B cell (primary cell): ENCODE data around the gene ASTN2. TPM values are rescaled to one million over a fixed set of nuclear protein-coding genes. Genes with fewer than 3 reads are reported as not detected.

ENCODE experiments used
- ATAC-seq: fragments of 200-7000 bp; cut with Tn5 transposase; one replicate; pipeline ENCODE4 v1.10.0; 2021; ENCODE audit warnings: low read depth, mild to moderate bottlenecking, moderate number of reproducible peaks, moderate library complexity
- CTCF ChIA-PET: fragments of 350-600 bp; sonication (Branson Sonifier 250); formaldehyde crosslinking; loops from one replicate; lab custom pipeline; 2021; ENCODE audit warnings: antibody characterized with exemption, inconsistent platforms; lab: Charles Lee
- POLR2A ChIA-PET: fragments of 350-600 bp; sonication (Branson Sonifier 250); formaldehyde crosslinking; loops from one replicate; lab custom pipeline; 2021; ENCODE audit warnings: antibody characterized with exemption; lab: Charles Lee
- DNase-seq: peaks from one replicate; pipeline ENCODE4 v3.0.0; 2013
- H2AFZ ChIP-seq: 2 replicates; pipeline ENCODE4 v1.6.1; 2012; ENCODE audit warnings: mild to moderate bottlenecking, low read depth, low read length; ENCODE audit not compliant: insufficient read depth, poor library complexity, severe bottlenecking
- H3K27ac ChIP-seq, 2 donors: 1 replicate in 1 of 2; 2 replicates in 1 of 2; pipeline ENCODE4 v1.5.1; 2012 to 2013; ENCODE audit warnings: low read length in 2 of 2, mild to moderate bottlenecking in 2 of 2, moderate library complexity in 1 of 2
- H3K27me3 ChIP-seq, 4 experiments: fragments of 200-600 bp in 1 of 4; sonication (generic) in 1 of 4; replicated peaks in 1 of 4; 1 replicate in 2 of 4; 2 replicates in 2 of 4; pipeline versions ENCODE4 v1.6.1 to v1.7.0; 2013 to 2016; ENCODE audit warnings: low read length in 3 of 4, mild to moderate bottlenecking in 2 of 4, mixed read lengths in 1 of 4, moderate library complexity in 1 of 4; ENCODE audit not compliant: insufficient read depth in 4 of 4, control insufficient read depth in 3 of 4; ENCODE audit errors: control extremely low read depth in 1 of 4
- H3K36me3 ChIP-seq, 2 experiments: replicated peaks in 1 of 2; 1 replicate in 1 of 2; 2 replicates in 1 of 2; pipeline versions ENCODE4 v1.6.1 to v1.7.1; 2013; ENCODE audit warnings: low read length in 1 of 2; ENCODE audit not compliant: insufficient read depth in 2 of 2, control insufficient read depth in 1 of 2; ENCODE audit errors: control extremely low read depth in 1 of 2, extremely low read depth in 1 of 2
- H3K4me1 ChIP-seq, 2 donors: fragments of 200-600 bp in 1 of 2; sonication (generic) in 1 of 2; 1 replicate in 1 of 2; 2 replicates in 1 of 2; pipeline versions ENCODE4 v1.5.1 to v1.6.1; 2013 to 2017; ENCODE audit warnings: low read length in 2 of 2; ENCODE audit not compliant: control insufficient read depth in 2 of 2, insufficient read depth in 2 of 2
- H3K4me2 ChIP-seq: replicated peaks from 2 replicates; pipeline ENCODE3; 2012; ENCODE audit warnings: mild to moderate bottlenecking, low read depth, low read length; ENCODE audit not compliant: poor library complexity, severe bottlenecking
- H3K4me3 ChIP-seq, 5 experiments: fragments of 200-600 bp in 1 of 5; sonication (generic) in 1 of 5; 1 replicate in 3 of 5; 2 replicates in 2 of 5; pipeline versions ENCODE4 v1.5.1 to v1.7.0; 2011 to 2016; ENCODE audit warnings: low read length in 4 of 5, mild to moderate bottlenecking in 4 of 5, low read depth in 2 of 5, control low read depth in 1 of 5, moderate library complexity in 1 of 5; ENCODE audit not compliant: insufficient read depth in 1 of 5; ENCODE audit errors: control extremely low read depth in 1 of 5, extremely low read depth in 1 of 5
- H3K79me2 ChIP-seq: fragments of 200-600 bp; sonication (generic); one replicate; pipeline ENCODE4 v1.6.0; 2016; ENCODE audit warnings: low read length; ENCODE audit not compliant: control insufficient read depth, insufficient read depth
- H3K9ac ChIP-seq: fragments of 200-600 bp; sonication (generic); 2 replicates; pipeline ENCODE4 v1.6.1; 2017; ENCODE audit warnings: mild to moderate bottlenecking, low read length, moderate library complexity
- H3K9me3 ChIP-seq, 3 donors: one replicate each; pipeline versions ENCODE4 v1.6.1 to v1.7.1; 2013; ENCODE audit warnings: low read length in 2 of 3; ENCODE audit not compliant: control insufficient read depth in 2 of 3, insufficient read depth in 1 of 3; ENCODE audit errors: control extremely low read depth in 1 of 3
- H4K20me1 ChIP-seq: 2 replicates; pipeline ENCODE4 v1.6.0; 2012; ENCODE audit warnings: mild to moderate bottlenecking, low read length; ENCODE audit not compliant: insufficient read depth, control insufficient read depth, poor library complexity, severe bottlenecking
- H3K27ac Mint-ChIP-seq: one replicate; pipeline ENCODE4 v1.8.0; 2021; ENCODE audit warnings: mixed read lengths
- H3K27me3 Mint-ChIP-seq: one replicate; pipeline ENCODE4 v1.8.0; 2021; ENCODE audit warnings: mixed read lengths
- H3K4me1 Mint-ChIP-seq: one replicate; pipeline ENCODE4 v1.8.0; 2021; ENCODE audit warnings: mixed read lengths
- H3K4me3 Mint-ChIP-seq: one replicate; pipeline ENCODE4 v1.8.0; 2021; ENCODE audit warnings: mixed read lengths
- H3K9me3 Mint-ChIP-seq: one replicate; pipeline ENCODE4 v1.8.0; 2022; ENCODE audit warnings: mixed read lengths; ENCODE audit not compliant: insufficient read depth
- EZH2 ChIP-seq: IDR thresholded peaks from 2 replicates; pipeline ENCODE4 v1.6.1; 2012; ENCODE audit warnings: borderline replicate concordance, low read depth, mild to moderate bottlenecking, moderate library complexity, low read length; ENCODE audit not compliant: insufficient read depth, poor library complexity, severe bottlenecking
- WGBS: methylation state at CpG from one replicate; pipeline ENCODE4 v1.1.5; 2013; ENCODE audit warnings: missing lambda C conversion rate; ENCODE audit not compliant: insufficient coverage; 5-methylcytosine and 5-hydroxymethylcytosine counted together
- intact Hi-C: fragments of 100-400 bp; cut with micrococcal nuclease; formaldehyde crosslinking; loops from one replicate; pipeline ENCODE4 v1.10.0; 2022
- polyA plus RNA-seq: library from polyadenylated mRNA; depleted of rRNA; stranded (reverse); fragments of >200 nt; gene quantifications from 2 replicates; pipeline ENCODE4 v1.2.3, GENCODE V29; 2012
- total RNA-seq, 2 donors: library from RNA; stranded (reverse); fragments of 120-200 nt in 1 of 2; gene quantifications; 1 replicate in 1 of 2; 2 replicates in 1 of 2; pipeline versions ENCODE4 v1.2.3 to v1.2.4, GENCODE V29; 2013 to 2022
- TF ChIP-seq, protein P1 (sequence below): fragments of 200-600 bp; IDR thresholded peaks from one replicate; pipeline ENCODE4 v1.8.0; 2022; ENCODE audit warnings: antibody characterized with exemption, mild to moderate bottlenecking

Gene ASTN2
- total and polyA plus RNA-seq, 2 donors (not counting 1 experiment from before 2014, with no cell fraction given): 1.2 to 3.6 TPM

DNA sequence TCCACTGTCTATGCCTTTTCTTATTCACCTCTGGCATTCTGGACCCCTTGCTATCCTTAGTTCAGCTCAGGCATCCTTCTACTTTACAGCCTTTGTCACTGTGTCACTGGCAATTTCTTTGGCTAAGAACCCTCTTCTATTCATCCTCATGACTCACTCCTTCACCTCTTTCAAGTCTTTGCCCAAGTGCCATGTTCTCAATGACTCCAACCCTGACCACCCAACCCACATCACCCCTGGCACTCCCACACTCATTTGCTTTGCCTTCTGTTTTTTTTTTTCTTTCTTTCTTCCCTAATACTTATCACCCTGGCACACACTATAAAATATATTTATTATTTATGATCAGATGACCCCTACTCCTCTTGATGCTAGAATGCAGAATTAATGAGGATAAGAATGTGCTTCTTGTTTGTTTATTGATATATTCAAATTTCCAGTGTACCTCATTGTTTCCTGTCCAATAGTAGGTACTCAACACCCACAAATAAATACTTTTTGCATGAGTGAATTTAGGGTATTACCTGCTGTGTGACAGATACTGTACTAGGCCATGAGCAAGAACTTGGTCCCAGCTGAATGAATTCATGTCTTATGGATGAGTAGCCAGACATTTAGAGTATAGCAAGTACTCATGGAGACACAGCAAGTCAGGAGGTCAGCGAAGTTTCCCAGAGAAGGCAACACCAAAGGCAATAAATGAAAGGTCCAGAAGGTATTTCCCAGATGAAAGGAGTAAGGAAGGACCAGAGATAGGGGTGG is 1025.1 kb downstream of the ASTN2 start:
- no peak for ATAC-seq
- H2AFZ ChIP-seq: no peak overlapping the region
- Mint-ChIP-seq H3K27me3 (no peaks in the 10 kb centered on the region), H3K9me3 (no peaks in the 10 kb centered on the region), H3K4me1 (no peaks in the 10 kb centered on the region), H3K4me3 (no peak overlapping the region), H3K27ac (no peak overlapping the region)
- TF ChIP-seq, protein P1, sequence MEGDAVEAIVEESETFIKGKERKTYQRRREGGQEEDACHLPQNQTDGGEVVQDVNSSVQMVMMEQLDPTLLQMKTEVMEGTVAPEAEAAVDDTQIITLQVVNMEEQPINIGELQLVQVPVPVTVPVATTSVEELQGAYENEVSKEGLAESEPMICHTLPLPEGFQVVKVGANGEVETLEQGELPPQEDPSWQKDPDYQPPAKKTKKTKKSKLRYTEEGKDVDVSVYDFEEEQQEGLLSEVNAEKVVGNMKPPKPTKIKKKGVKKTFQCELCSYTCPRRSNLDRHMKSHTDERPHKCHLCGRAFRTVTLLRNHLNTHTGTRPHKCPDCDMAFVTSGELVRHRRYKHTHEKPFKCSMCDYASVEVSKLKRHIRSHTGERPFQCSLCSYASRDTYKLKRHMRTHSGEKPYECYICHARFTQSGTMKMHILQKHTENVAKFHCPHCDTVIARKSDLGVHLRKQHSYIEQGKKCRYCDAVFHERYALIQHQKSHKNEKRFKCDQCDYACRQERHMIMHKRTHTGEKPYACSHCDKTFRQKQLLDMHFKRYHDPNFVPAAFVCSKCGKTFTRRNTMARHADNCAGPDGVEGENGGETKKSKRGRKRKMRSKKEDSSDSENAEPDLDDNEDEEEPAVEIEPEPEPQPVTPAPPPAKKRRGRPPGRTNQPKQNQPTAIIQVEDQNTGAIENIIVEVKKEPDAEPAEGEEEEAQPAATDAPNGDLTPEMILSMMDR: no peak
- no peak for TF ChIP-seq EZH2
- no peaks in the 10 kb centered on the region for H3K9me3 ChIP-seq
- no peaks in the 10 kb centered on the region for H3K79me2 ChIP-seq
- no peak overlapping the region for H3K4me3 ChIP-seq
- POLR2A ChIA-PET: no interaction called here
- no peaks in the 10 kb centered on the region for H3K27me3 ChIP-seq
- H3K4me1 ChIP-seq: no peaks in the 10 kb centered on the region
- CTCF ChIA-PET: no interaction called here
- H3K4me2 ChIP-seq: no peak overlapping the region
- no peak for DNase-seq
- no peaks in the 10 kb centered on the region for H4K20me1 ChIP-seq
- no peak overlapping the region for H3K9ac ChIP-seq
- intact Hi-C loops: no loop called here
- H3K36me3 ChIP-seq: no peaks in the 10 kb centered on the region
- WGBS: 88% methylated on average over 1 of the region's 1 CpG
- H3K27ac ChIP-seq: no peak overlapping the region

DNA sequence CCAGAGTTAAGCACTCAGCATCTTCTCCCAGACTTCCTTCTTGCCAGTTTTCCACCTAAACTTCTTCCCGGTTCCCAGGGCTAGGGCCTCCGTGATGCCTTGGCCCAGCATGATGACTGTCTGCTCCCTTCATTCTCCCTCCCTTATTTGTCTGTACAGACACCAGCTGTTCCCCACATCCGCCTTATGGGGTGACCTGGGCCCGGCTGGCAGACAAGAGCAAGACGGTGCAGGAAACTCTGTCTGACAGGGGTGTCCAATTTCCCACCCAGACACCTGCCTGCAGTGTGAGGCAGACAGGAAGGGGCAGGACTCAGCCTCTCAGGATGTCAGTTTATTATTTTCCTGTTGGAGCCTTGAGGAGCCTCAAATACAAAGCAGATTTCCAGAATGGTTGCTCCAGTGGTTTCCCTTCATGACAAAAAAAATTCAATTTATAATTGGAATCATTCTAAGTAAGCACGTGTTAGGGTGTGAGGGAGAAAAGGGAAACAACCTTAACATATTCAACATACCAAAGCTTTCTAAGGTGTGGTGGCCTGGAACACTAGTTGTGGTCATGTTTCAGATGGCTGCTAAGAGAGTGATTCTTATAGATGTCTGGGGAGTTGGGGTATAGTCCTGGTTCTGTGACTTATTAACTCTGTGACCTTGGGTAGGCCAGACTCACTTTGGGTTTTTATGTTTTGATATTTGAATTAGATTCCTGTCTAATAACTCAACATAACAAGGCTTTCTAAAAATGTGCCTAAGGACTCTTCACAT is 1026.7 kb downstream of the ASTN2 start:
- no peaks in the 10 kb centered on the region for H3K9me3 Mint-ChIP-seq
- H3K9ac ChIP-seq: no peak overlapping the region
- no peaks in the 10 kb centered on the region for H3K9me3 ChIP-seq
- no peak overlapping the region for H3K4me3 ChIP-seq
- no peaks in the 10 kb centered on the region for H3K4me1 ChIP-seq
- H3K4me3 Mint-ChIP-seq: no peak overlapping the region
- no peak overlapping the region for H2AFZ ChIP-seq
- 36% methylated on average over 5 of the region's 6 CpGs for WGBS
- no peak for TF ChIP-seq EZH2
- TF ChIP-seq, protein P1: no peak
- H3K4me2 ChIP-seq: no peak overlapping the region
- H3K79me2 ChIP-seq: no peaks in the 10 kb centered on the region
- no peak overlapping the region for H3K27ac ChIP-seq
- no peak overlapping the region for H3K27ac Mint-ChIP-seq
- ATAC-seq (no peak), DNase-seq (no peak)
- H3K27me3 ChIP-seq: no peaks in the 10 kb centered on the region
- ChIA-PET POLR2A (no interaction called here), CTCF (no interaction called here)
- H3K27me3 Mint-ChIP-seq: no peaks in the 10 kb centered on the region
- no peaks in the 10 kb centered on the region for H3K4me1 Mint-ChIP-seq
- H4K20me1 ChIP-seq: no peaks in the 10 kb centered on the region
- intact Hi-C loops: no loop called here
- no peaks in the 10 kb centered on the region for H3K36me3 ChIP-seq
